ENCODE measurements around the gene RBM7.
A peak's percentile ranks its signal among the peaks of the same experiment; 100 is the strongest.

Gene RBM7

GRCh38 chr11:114397349-114397982 lies 3.0 kb upstream of the RBM7 start:
- no peak for DNase-seq

- DNase-seq: no peak
Measured at GRCh38 chr11:114398303-114398920, 2.1 kb upstream of the RBM7 start.

- no peak for DNase-seq
Measured at GRCh38 chr11:114399490-114400215, 813 bp upstream of the RBM7 start.

- no peak for DNase-seq
Measured at GRCh38 chr11:114400915-114401223, 403 bp downstream of the RBM7 start.

GRCh38 chr11:114401311-114401710 lies 845 bp downstream of the RBM7 start:
- DNase-seq: no peak

- DNase-seq: no peak
Measured at GRCh38 chr11:114412946-114413345, 12.5 kb downstream of the RBM7 start.

GRCh38 chr11:114413958-114414357 lies 13.5 kb downstream of the RBM7 start:
- DNase-seq: no peak

- DNase-seq: no peak
Measured at GRCh38 chr11:114416441-114416961, 16.0 kb downstream of the RBM7 start.

- DNase-seq: no peak
Measured at GRCh38 chr11:114426280-114426679, 25.8 kb downstream of the RBM7 start.

GRCh38 chr11:114430290-114430689 lies 29.8 kb downstream of the RBM7 start:
- DNase-seq: no peak

GRCh38 chr11:114432893-114433292 lies 32.4 kb downstream of the RBM7 start:
- DNase-seq: no peak

- DNase-seq: no peak
Measured at GRCh38 chr11:114433376-114433775, 32.9 kb downstream of the RBM7 start.

- DNase-seq: no peak
Measured at GRCh38 chr11:114438303-114438702, 37.8 kb downstream of the RBM7 start.

- DNase-seq: peak; percentile 95
Measured at GRCh38 chr11:114439229-114440120, 39.0 kb downstream of the RBM7 start, which contains the start of gene REXO2. TSS of gene REXO2 (plus strand) at chr11:114439467. CDS start at chr11:114439529, 62 bp downstream.

- DNase-seq: no peak
Measured at GRCh38 chr11:114440121-114440860, 39.8 kb downstream of the RBM7 start.

GRCh38 chr11:114440971-114441763 lies 40.7 kb downstream of the RBM7 start:
- no peak for DNase-seq

GRCh38 chr11:114441921-114442320 lies 41.5 kb downstream of the RBM7 start:
- DNase-seq: no peak

- DNase-seq: no peak
Measured at GRCh38 chr11:114442536-114442935, 42.1 kb downstream of the RBM7 start.

GRCh38 chr11:114447444-114447843 lies 47.0 kb downstream of the RBM7 start:
- DNase-seq: no peak

GRCh38 chr11:114447892-114448291 lies 47.4 kb downstream of the RBM7 start:
- no peak for DNase-seq

GRCh38 chr11:114448749-114449482 lies 48.5 kb downstream of the RBM7 start:
- DNase-seq: no peak

Data from activated naive CD4-positive, alpha-beta T cell treated with Interleukin-2 at 50 U/mL for 16 hours (primary cell).